Raji (cell line): ENCODE data around the gene ARHGEF17.

ENCODE experiments used
- POLR2A ChIP-seq: IDR thresholded peaks from 2 replicates; pipeline ENCODE4 v1.6.1; 2011; ENCODE audit warnings: low read depth, low read length, control low read depth; ENCODE audit not compliant: insufficient read depth

The ARHGEF17 gene

DNA sequence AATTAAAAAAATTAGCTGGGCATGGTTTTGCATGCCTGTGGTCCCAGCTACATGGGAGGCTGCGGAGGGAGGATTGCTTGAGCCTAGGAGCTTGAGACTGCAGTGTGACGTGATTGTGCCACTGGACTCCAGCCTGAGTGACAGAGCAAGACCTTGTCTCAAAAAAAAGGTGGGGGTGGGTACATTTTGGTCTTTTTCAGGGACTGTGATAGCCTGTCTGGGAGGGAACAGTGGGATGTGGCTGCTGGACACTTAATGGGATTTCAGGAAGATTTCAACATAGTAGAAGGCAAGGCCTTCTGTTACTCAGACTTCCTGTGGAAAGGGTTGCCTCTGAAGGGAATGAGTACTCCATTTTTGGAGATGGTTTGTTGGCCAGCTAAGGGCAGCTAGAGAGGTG, 108.7 kb downstream of the ARHGEF17 start:
- TF ChIP-seq POLR2A, result no peak
